H1 (cell line): ENCODE measurements around the gene AGFG1.

Experiments
- CTCF ChIP-seq, 3 experiments: IDR thresholded peaks; 1 replicate in 2 of 3; 2 replicates in 1 of 3; pipeline versions ENCODE4 v1.5.1 to v1.6.1; 2011; ENCODE audit warnings: low read length in 3 of 3, mild to moderate bottlenecking in 3 of 3, inconsistent platforms in 2 of 3, low read depth in 1 of 3, moderate library complexity in 1 of 3; ENCODE audit not compliant: insufficient read depth in 1 of 3; ENCODE audit errors: control extremely low read depth in 1 of 3
- EZH2 ChIP-seq: fragments of 200-600 bp; sonication (generic); IDR thresholded peaks from 2 replicates; pipeline ENCODE4 v1.7.1; 2012; ENCODE audit warnings: low read depth, mild to moderate bottlenecking, moderate library complexity, low read length, inconsistent platforms; ENCODE audit not compliant: severe bottlenecking
- SUZ12 ChIP-seq: fragments of 200-600 bp; sonication (generic); IDR thresholded peaks from 2 replicates; pipeline ENCODE4 v1.6.1; 2012; ENCODE audit warnings: mild to moderate bottlenecking, inconsistent platforms, low read length, moderate library complexity, mixed read lengths

DNA sequence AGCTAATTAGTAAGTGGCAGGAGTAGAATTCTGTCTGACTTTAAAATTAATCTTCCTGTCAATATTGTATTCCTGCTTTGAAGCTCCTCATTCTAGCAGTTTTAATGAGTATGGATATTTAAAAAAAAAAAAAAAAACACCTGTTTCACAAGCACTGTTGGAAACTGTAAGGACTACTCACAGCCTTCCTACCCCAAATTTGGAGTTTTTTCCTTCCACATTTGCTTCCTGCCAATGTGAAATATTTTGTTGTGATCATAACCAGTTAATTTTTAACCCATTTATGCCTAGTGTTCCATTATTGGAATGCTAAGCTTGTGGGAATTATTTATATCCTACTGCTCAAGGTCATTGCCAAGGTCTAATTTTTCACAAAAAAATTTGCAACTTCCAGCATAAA, 90.6 kb downstream of the AGFG1 start:
- TF ChIP-seq CTCF (IDR thresholded peaks at IDR 0.05; ENCODE audit: control extremely low read depth in 1 of 3, insufficient read depth in 1 of 3, low read depth in 1 of 3, low read length in 3 of 3) (no peak), SUZ12 (no peak), EZH2 (no peak)
